Fibroblast of mammary gland (primary cell): ENCODE measurements around the gene SP100.
A peak's percentile ranks its signal among the peaks of the same experiment; 100 is the strongest.
"Not testable (repeated sequence)": the region's sequence is repeated elsewhere in the genome, so short reads cannot be mapped to it uniquely, and the experiment has no call there.

Experiments used
- DNase-seq: peaks from one replicate; pipeline ENCODE4 v3.0.0-alpha.2; 2010; ENCODE audit warnings: low read depth
- H3K4me3 ChIP-seq: 2 replicates; pipeline ENCODE4 v1.5.1; 2011; ENCODE audit warnings: low read depth, mild to moderate bottlenecking, low read length, moderate library complexity; ENCODE audit not compliant: control insufficient read depth
- TF ChIP-seq, protein P1 (sequence below): conservative IDR thresholded peaks from 2 replicates; pipeline ENCODE4 v1.5.1; 2011; ENCODE audit warnings: low read depth, low read length, inconsistent platforms; ENCODE audit not compliant: control insufficient read depth, insufficient read depth

Gene SP100

DNA sequence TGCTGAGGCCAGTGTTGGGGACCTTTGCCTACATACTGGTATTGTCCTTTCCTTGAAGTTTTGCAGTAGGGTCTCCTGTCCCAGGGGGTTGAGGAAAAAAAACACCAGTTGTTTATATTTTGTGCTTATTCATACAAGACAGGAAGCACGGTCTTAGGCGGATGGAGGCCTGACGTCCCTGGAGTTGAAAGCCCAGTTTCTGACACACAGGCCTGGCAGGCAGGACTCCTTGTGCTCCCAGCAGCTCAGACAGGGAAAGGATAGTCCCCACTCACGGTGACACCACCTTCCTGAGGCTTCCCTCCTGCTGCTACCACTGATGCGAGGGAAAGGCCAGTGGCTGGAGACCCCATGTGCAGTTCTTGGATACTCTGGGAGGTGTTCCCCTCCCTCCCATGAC is 15.5 kb upstream of the SP100 start:
- TF ChIP-seq, protein P1, sequence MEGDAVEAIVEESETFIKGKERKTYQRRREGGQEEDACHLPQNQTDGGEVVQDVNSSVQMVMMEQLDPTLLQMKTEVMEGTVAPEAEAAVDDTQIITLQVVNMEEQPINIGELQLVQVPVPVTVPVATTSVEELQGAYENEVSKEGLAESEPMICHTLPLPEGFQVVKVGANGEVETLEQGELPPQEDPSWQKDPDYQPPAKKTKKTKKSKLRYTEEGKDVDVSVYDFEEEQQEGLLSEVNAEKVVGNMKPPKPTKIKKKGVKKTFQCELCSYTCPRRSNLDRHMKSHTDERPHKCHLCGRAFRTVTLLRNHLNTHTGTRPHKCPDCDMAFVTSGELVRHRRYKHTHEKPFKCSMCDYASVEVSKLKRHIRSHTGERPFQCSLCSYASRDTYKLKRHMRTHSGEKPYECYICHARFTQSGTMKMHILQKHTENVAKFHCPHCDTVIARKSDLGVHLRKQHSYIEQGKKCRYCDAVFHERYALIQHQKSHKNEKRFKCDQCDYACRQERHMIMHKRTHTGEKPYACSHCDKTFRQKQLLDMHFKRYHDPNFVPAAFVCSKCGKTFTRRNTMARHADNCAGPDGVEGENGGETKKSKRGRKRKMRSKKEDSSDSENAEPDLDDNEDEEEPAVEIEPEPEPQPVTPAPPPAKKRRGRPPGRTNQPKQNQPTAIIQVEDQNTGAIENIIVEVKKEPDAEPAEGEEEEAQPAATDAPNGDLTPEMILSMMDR = no peak
- no peak for DNase-seq
- no peak overlapping the region for H3K4me3 ChIP-seq

DNA sequence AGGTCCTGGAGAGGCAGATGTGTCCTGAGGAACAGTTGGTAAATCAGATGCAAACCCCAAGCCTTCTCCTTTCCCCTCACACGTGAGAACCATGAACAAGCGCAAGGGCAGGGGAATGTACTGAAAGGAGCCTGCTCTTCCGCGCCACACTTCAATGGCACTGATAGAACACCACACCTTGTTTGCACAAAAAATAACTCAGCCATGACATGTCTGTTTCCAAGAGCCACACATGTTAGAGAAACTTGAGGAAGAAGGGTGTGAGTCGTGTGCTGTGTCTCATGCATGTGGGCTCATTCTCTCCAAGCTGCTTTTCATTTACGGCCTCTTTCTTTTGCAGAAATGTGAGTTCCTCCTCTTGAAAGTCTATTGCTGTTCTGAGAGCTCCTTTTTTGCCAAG is 15.0 kb upstream of the SP100 start:
- not testable (repeated sequence) for H3K4me3 ChIP-seq, DNase-seq

DNA sequence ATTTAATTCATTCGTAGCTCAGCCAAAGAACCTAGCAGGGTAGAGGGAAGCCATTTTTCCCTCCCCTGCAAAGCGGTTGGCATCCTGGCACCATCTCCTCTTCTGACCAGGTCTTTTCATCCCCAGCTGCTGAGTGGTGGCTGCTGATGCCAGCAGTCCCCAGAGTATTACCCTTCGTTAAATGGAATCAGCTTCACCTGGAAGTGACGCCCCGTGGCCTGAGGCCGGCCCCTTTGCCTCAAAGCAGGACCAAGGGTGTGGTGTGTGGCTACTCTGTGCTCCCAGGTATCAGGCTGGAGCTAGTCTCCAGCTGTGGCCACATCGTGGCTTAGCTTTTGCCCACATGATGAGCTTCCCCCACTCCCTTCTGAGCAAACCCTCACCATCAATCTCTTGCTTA is 12.3 kb upstream of the SP100 start:
- TF ChIP-seq, protein P1 = no peak
- no peak for DNase-seq
- no peak overlapping the region for H3K4me3 ChIP-seq

DNA sequence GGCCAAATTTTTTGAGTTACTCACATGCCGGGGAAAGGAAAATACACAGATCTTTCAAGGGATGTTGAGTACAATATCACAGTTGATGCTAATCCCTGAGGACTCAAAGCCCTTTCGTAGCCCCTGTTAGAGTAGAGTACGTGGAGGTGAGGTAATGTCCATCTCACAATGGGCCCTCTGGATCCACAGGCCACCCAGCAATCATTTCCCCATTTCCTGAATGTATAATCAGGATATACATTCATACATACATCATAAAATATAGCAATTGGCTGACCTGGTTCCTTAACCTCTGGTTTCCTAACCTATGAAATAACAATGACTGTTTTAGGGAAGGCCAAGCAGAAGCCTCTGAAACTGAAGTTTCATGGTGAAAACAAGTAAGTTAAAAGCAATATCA is 10.2 kb upstream of the SP100 start:
- DNase-seq = no peak
- TF ChIP-seq, protein P1 = no peak
- no peak overlapping the region for H3K4me3 ChIP-seq

DNA sequence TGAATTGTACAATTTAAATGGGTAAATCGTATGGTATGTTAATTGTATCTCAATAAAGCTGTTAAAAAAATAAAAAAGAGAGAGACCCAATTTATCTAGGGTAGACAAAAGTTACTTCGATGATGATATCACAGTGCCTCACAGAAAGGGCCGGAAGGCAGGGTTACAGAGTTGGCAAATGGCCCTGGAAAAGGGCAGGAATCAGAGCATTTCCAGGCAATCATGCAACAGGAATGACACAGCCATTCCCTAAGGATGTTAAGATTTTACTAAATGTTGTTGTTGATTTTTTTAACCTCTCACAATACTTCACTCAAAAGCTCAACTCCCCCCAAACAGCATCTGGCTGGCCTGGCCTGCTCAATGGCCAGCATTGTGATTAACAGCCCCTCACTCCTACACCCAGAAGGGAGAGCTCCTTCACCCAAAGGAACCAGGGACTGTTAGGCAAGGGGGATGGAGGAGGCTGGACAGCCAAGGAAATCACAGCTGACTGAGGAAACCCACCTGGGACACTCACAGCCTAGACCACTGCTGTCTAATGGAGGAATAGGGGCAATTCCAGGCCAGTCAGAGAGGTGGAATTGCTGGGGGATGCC is 7.7 kb upstream of the SP100 start:
- TF ChIP-seq, protein P1 = no peak
- peak; percentile 94 for DNase-seq
- H3K4me3 ChIP-seq = no peak overlapping the region

DNA sequence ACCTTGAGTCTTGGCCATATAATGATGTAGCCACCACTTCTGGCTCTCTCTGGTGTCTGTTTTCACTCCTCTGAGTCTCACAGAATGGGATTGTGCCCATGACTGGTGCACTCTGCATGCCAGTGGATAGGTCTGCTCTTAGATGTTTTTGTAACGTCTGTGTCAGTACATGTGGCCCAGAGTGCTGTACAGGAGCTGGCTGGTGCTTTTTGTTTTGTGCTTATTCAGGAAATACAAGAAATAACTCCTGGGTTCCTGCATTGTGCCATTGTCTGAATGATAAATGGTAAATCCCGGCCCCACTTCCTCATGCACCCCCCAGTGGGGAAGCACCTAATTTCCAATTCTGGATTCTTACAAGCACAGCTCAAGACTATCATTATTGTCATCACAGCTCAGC is 6.7 kb upstream of the SP100 start:
- DNase-seq = not testable (repeated sequence)

DNA sequence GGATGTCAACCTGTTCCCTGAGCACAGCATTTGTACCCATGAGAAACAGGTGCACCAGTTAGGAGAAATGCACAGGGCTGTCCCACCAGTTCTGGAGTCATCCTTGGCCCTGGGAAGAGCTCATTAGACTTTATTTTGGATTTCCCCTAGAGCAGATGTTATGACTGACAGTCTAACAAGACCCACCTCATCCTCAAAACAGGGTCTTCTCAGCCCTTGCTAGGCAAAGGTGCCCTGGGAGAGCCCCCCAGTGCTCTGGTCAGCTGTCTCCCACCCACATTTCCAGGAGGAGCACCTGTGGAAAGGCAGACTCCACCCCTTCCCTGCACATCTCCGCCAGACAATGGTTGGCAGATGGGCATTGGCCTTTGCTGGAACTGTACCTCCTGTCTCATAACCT is 5.7 kb upstream of the SP100 start:
- no peak overlapping the region for H3K4me3 ChIP-seq
- TF ChIP-seq, protein P1 = no peak
- DNase-seq = no peak

More for the DNA sequence above, 6.7 kb upstream of the SP100 start:
- not testable (repeated sequence) for H3K4me3 ChIP-seq

DNA sequence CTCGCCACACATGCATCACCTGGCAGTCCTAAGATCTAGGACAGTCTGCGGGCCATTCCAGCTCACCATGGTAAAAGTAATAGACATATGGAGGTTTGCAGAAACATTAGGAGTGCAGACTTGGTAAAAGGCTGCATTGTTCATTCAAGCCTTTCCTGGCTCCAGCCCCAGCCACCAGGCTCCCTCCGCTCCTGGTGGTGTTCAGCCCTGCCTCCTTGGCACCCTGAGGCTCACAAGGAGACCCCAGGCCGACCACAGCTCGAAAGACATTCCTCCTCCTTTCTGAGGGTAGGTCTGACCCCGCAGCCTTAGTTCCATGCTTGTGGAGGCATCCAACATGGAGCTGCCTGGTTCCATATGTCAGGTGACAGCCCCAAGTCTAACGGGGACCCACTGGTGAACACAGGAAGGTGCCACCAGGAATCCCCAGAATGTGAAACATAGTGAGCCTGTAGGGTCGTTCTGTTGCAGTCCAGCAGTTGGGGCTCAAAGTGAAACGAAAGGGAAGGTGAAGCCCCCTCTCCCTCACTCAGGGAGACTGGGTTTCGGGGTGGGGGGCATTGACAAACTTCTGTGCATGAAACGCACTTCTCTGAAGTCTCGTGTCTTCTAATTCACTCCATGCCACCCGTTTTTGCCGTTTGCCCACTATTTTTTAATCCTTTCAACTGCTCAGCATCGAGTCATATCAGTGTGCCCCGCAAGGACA is 5.0 kb upstream of the SP100 start:
- DNase-seq = no peak
- peak overlapping the region; percentile 72 for H3K4me3 ChIP-seq
- TF ChIP-seq, protein P1 = no peak
